BE2C (cell line): Measurements from ENCODE around the gene XIRP2.
"Not testable (repeated sequence)": the region's sequence is repeated elsewhere in the genome, so short reads cannot be mapped to it uniquely, and the experiment has no call there.

ENCODE experiments used
- DNase-seq: peaks from one replicate; pipeline ENCODE4 v3.0.0-alpha.2; 2020
- H3K27me3 ChIP-seq: fragments of 250-450 bp; sonication (Bioruptor Pico); 2 replicates; pipeline ENCODE4 v1.5.1; 2020; ENCODE audit warnings: mild to moderate bottlenecking
- H3K36me3 ChIP-seq: fragments of 250-450 bp; sonication (Bioruptor Pico); 2 replicates; pipeline ENCODE4 v1.5.1; 2020; ENCODE audit warnings: mild to moderate bottlenecking
- H3K4me1 ChIP-seq: fragments of 250-450 bp; sonication (Bioruptor Pico); 2 replicates; pipeline ENCODE4 v1.5.1; 2020
- H3K4me3 ChIP-seq: 2 replicates; pipeline ENCODE4 v1.5.1; 2011; ENCODE audit warnings: low read depth, low read length
- H3K9me3 ChIP-seq: fragments of 250-450 bp; sonication (Bioruptor Pico); 2 replicates; pipeline ENCODE4 v1.5.1; 2020
- TF ChIP-seq, protein P1 (sequence below): IDR thresholded peaks from 2 replicates; pipeline ENCODE4 v1.5.1; 2012; ENCODE audit warnings: mild to moderate bottlenecking, low read depth, low read length

The XIRP2 gene

DNA sequence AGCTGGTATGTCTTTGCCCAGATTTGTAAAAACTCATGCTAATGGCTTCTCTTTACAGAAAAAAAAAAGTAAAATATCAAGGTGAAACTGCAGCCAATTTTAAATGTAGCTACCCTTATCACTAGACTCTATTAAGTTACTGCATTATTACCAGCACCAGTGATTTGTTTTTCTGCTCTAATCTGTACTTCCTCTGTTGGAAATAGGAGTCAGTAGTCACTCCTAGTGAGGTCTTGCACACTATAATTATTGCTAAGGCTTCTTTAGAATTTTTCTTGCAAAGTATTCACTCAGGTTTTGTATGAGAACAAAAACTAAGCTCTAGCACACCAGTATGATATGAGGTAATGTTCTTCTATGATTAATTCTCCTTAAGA is 215.5 kb downstream of the XIRP2 start:
- no peak overlapping the region for H3K4me3 ChIP-seq
- DNase-seq = no peak
- TF ChIP-seq, protein P1, sequence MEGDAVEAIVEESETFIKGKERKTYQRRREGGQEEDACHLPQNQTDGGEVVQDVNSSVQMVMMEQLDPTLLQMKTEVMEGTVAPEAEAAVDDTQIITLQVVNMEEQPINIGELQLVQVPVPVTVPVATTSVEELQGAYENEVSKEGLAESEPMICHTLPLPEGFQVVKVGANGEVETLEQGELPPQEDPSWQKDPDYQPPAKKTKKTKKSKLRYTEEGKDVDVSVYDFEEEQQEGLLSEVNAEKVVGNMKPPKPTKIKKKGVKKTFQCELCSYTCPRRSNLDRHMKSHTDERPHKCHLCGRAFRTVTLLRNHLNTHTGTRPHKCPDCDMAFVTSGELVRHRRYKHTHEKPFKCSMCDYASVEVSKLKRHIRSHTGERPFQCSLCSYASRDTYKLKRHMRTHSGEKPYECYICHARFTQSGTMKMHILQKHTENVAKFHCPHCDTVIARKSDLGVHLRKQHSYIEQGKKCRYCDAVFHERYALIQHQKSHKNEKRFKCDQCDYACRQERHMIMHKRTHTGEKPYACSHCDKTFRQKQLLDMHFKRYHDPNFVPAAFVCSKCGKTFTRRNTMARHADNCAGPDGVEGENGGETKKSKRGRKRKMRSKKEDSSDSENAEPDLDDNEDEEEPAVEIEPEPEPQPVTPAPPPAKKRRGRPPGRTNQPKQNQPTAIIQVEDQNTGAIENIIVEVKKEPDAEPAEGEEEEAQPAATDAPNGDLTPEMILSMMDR = no peak
- no peaks in the 10 kb centered on the region for H3K27me3 ChIP-seq
- H3K9me3 ChIP-seq = no peaks in the 10 kb centered on the region
- H3K4me1 ChIP-seq = no peaks in the 10 kb centered on the region
- no peaks in the 10 kb centered on the region for H3K36me3 ChIP-seq

DNA sequence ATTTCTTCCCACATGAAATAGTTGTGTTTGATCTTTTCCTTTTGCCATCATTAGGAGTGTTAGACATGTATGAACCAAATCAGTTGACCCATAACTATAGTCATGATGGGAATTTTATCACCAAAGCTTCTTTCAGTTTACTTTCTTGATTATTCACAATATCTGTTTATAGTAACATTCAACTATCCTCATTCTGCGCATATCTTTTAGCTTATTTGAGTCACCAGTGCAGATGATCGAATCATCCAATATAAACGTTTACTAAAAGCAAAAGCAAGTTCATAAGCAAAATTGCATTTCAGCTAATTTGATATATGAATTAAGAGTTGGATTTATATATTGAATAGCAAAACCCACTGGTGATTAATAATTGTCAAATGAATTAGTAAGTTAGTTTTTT is 216.4 kb downstream of the XIRP2 start:
- TF ChIP-seq, protein P1 = no peak
- no peaks in the 10 kb centered on the region for H3K9me3 ChIP-seq
- no peaks in the 10 kb centered on the region for H3K4me1 ChIP-seq
- H3K4me3 ChIP-seq = no peak overlapping the region
- DNase-seq = no peak
- H3K36me3 ChIP-seq = no peaks in the 10 kb centered on the region
- H3K27me3 ChIP-seq = no peaks in the 10 kb centered on the region

DNA sequence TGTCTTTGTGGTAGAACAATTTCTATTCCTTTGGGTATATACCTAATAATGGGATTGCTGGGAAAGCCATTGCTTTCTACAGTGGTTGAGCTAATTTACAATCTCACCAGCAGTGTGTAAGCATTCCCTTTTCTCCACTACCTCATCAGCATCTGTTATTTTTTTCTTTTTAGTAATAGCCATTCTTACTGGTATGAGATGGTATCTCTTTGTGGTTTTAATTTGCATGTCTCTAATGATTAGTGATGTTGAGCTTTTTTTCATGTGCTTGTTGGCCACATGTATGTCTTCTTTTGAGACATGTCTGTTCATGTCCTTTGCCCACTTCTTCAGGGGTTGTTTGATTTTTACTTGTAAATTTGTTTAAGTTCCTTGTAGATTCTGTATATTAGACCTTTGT is 221.4 kb downstream of the XIRP2 start:
- H3K36me3 ChIP-seq, DNase-seq, H3K4me3 ChIP-seq, H3K4me1 ChIP-seq, H3K27me3 ChIP-seq, H3K9me3 ChIP-seq: not testable (repeated sequence)

DNA sequence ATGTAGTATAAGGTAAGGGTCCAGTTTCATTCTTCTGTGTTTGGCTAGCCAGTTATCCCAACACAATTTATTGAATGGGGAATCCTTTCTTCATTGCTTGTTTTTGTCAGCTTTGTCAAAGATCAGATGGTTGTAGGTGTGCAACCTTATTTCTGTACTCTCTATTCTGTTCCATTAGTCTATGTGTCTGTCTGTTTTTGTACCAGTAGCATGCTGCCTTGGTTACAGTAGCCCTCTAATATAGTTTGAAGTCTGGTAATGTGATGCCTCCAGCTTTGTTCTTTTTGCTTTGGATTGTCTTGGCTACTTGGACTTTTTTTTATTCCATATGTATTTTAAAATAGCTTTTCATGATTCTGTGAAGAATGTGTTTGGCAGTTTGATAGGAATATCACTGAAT is 222.1 kb downstream of the XIRP2 start:
- H3K27me3 ChIP-seq = no peaks in the 10 kb centered on the region
- no peak for DNase-seq
- H3K4me3 ChIP-seq = no peak overlapping the region
- H3K36me3 ChIP-seq = no peaks in the 10 kb centered on the region
- H3K9me3 ChIP-seq = no peaks in the 10 kb centered on the region
- H3K4me1 ChIP-seq = no peaks in the 10 kb centered on the region
- TF ChIP-seq, protein P1 = no peak

DNA sequence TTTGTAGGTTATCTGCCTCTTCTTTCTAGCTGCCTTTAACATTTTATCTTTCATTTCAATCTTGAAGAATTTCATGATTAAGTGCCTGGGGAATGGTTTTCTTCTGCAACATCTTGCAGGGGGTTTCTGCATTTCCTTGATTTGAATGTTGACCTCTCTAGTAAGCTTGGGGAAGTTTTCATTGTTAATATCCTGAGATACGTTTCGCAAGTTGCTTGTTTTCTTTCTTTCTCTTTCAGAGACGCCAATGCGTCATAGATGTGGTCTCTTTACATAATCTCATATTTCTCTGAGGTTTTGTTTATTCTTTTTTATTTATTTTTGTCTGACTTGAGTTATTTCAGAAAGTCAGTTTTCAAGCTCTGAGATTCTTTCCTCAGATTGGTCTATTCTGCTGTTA is 225.7 kb downstream of the XIRP2 start:
- Histone ChIP-seq H3K27me3 (no peaks in the 10 kb centered on the region), H3K4me3 (no peak overlapping the region), H3K9me3 (no peaks in the 10 kb centered on the region), H3K36me3 (no peaks in the 10 kb centered on the region), H3K4me1 (no peaks in the 10 kb centered on the region)
- no peak for DNase-seq
- TF ChIP-seq, protein P1 = no peak

DNA sequence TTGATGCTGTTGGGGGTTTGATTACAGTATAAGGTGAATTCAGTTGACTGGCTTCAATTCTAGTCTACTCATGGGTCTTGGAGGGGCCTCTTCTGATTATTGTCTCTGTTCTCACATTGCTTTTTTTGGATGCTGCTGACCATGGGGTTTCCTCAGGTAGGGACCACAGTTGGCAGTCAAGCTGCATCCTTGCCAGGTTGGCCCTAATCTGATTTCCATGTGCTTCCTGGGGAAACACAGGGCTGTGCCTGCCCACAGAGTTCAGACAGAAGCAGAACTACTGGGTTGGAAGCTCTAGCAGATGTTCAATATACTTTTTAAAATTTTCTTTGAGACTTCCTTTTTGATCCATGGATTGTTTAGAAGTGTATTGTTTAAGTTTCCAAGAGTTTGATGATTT is 227.3 kb downstream of the XIRP2 start:
- TF ChIP-seq, protein P1 = no peak
- H3K27me3 ChIP-seq = no peaks in the 10 kb centered on the region
- H3K4me3 ChIP-seq = no peak overlapping the region
- no peak for DNase-seq
- H3K9me3 ChIP-seq = no peaks in the 10 kb centered on the region
- H3K4me1 ChIP-seq = no peaks in the 10 kb centered on the region
- H3K36me3 ChIP-seq = no peaks in the 10 kb centered on the region

DNA sequence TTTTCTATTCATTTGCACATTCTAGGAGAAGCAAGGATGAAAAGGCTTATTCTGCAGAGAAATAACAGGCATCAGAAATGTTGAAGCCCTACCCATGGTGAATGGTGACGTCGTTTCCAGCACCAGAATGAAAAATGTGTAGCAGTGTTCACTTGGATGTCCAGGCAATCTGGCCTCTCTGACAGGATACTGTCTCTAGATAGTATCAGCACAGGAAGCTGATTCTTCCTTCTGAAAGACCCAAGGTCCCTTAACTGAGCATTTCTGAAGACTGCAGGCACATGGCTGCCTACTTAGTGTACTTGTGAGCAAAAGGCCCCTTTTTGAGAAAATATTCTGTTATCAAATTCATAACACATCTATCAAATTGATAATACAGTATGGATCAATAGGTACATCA is 234.1 kb downstream of the XIRP2 start:
- Histone ChIP-seq H3K9me3 (no peaks in the 10 kb centered on the region), H3K4me1 (no peaks in the 10 kb centered on the region), H3K36me3 (no peaks in the 10 kb centered on the region), H3K4me3 (no peak overlapping the region), H3K27me3 (no peaks in the 10 kb centered on the region)
- no peak for DNase-seq
- TF ChIP-seq, protein P1 = no peak
